B cell (primary cell): ENCODE data around the gene LENEP. TPM values are rescaled to one million over a fixed set of nuclear protein-coding genes. Genes with fewer than 3 reads are reported as not detected.

ENCODE experiments used
- ATAC-seq: fragments of 200-7000 bp; cut with Tn5 transposase; one replicate; pipeline ENCODE4 v1.10.0; 2021; ENCODE audit warnings: low read depth, mild to moderate bottlenecking, moderate number of reproducible peaks, moderate library complexity
- CTCF ChIA-PET: fragments of 350-600 bp; sonication (Branson Sonifier 250); formaldehyde crosslinking; loops from one replicate; lab custom pipeline; 2021; ENCODE audit warnings: antibody characterized with exemption, inconsistent platforms; lab: Charles Lee
- POLR2A ChIA-PET: fragments of 350-600 bp; sonication (Branson Sonifier 250); formaldehyde crosslinking; loops from one replicate; lab custom pipeline; 2021; ENCODE audit warnings: antibody characterized with exemption; lab: Charles Lee
- DNase-seq: peaks from one replicate; pipeline ENCODE4 v3.0.0; 2013
- H2AFZ ChIP-seq: 2 replicates; pipeline ENCODE4 v1.6.1; 2012; ENCODE audit warnings: mild to moderate bottlenecking, low read depth, low read length; ENCODE audit not compliant: insufficient read depth, poor library complexity, severe bottlenecking
- H3K27ac ChIP-seq, 2 donors: 1 replicate in 1 of 2; 2 replicates in 1 of 2; pipeline ENCODE4 v1.5.1; 2012 to 2013; ENCODE audit warnings: low read length in 2 of 2, mild to moderate bottlenecking in 2 of 2, moderate library complexity in 1 of 2
- H3K27me3 ChIP-seq, 4 experiments: fragments of 200-600 bp in 1 of 4; sonication (generic) in 1 of 4; replicated peaks in 1 of 4; 1 replicate in 2 of 4; 2 replicates in 2 of 4; pipeline versions ENCODE4 v1.6.1 to v1.7.0; 2013 to 2016; ENCODE audit warnings: low read length in 3 of 4, mild to moderate bottlenecking in 2 of 4, mixed read lengths in 1 of 4, moderate library complexity in 1 of 4; ENCODE audit not compliant: insufficient read depth in 4 of 4, control insufficient read depth in 3 of 4; ENCODE audit errors: control extremely low read depth in 1 of 4
- H3K36me3 ChIP-seq, 2 experiments: replicated peaks in 1 of 2; 1 replicate in 1 of 2; 2 replicates in 1 of 2; pipeline versions ENCODE4 v1.6.1 to v1.7.1; 2013; ENCODE audit warnings: low read length in 1 of 2; ENCODE audit not compliant: insufficient read depth in 2 of 2, control insufficient read depth in 1 of 2; ENCODE audit errors: control extremely low read depth in 1 of 2, extremely low read depth in 1 of 2
- H3K4me1 ChIP-seq, 2 donors: fragments of 200-600 bp in 1 of 2; sonication (generic) in 1 of 2; 1 replicate in 1 of 2; 2 replicates in 1 of 2; pipeline versions ENCODE4 v1.5.1 to v1.6.1; 2013 to 2017; ENCODE audit warnings: low read length in 2 of 2; ENCODE audit not compliant: control insufficient read depth in 2 of 2, insufficient read depth in 2 of 2
- H3K4me2 ChIP-seq: replicated peaks from 2 replicates; pipeline ENCODE3; 2012; ENCODE audit warnings: mild to moderate bottlenecking, low read depth, low read length; ENCODE audit not compliant: poor library complexity, severe bottlenecking
- H3K4me3 ChIP-seq, 5 experiments: fragments of 200-600 bp in 1 of 5; sonication (generic) in 1 of 5; 1 replicate in 3 of 5; 2 replicates in 2 of 5; pipeline versions ENCODE4 v1.5.1 to v1.7.0; 2011 to 2016; ENCODE audit warnings: low read length in 4 of 5, mild to moderate bottlenecking in 4 of 5, low read depth in 2 of 5, control low read depth in 1 of 5, moderate library complexity in 1 of 5; ENCODE audit not compliant: insufficient read depth in 1 of 5; ENCODE audit errors: control extremely low read depth in 1 of 5, extremely low read depth in 1 of 5
- H3K79me2 ChIP-seq: fragments of 200-600 bp; sonication (generic); one replicate; pipeline ENCODE4 v1.6.0; 2016; ENCODE audit warnings: low read length; ENCODE audit not compliant: control insufficient read depth, insufficient read depth
- H3K9ac ChIP-seq: fragments of 200-600 bp; sonication (generic); 2 replicates; pipeline ENCODE4 v1.6.1; 2017; ENCODE audit warnings: mild to moderate bottlenecking, low read length, moderate library complexity
- H3K9me3 ChIP-seq, 3 donors: one replicate each; pipeline versions ENCODE4 v1.6.1 to v1.7.1; 2013; ENCODE audit warnings: low read length in 2 of 3; ENCODE audit not compliant: control insufficient read depth in 2 of 3, insufficient read depth in 1 of 3; ENCODE audit errors: control extremely low read depth in 1 of 3
- H4K20me1 ChIP-seq: 2 replicates; pipeline ENCODE4 v1.6.0; 2012; ENCODE audit warnings: mild to moderate bottlenecking, low read length; ENCODE audit not compliant: insufficient read depth, control insufficient read depth, poor library complexity, severe bottlenecking
- H3K27ac Mint-ChIP-seq: one replicate; pipeline ENCODE4 v1.8.0; 2021; ENCODE audit warnings: mixed read lengths
- H3K27me3 Mint-ChIP-seq: one replicate; pipeline ENCODE4 v1.8.0; 2021; ENCODE audit warnings: mixed read lengths
- H3K4me1 Mint-ChIP-seq: one replicate; pipeline ENCODE4 v1.8.0; 2021; ENCODE audit warnings: mixed read lengths
- H3K4me3 Mint-ChIP-seq: one replicate; pipeline ENCODE4 v1.8.0; 2021; ENCODE audit warnings: mixed read lengths
- H3K9me3 Mint-ChIP-seq: one replicate; pipeline ENCODE4 v1.8.0; 2022; ENCODE audit warnings: mixed read lengths; ENCODE audit not compliant: insufficient read depth
- EZH2 ChIP-seq: IDR thresholded peaks from 2 replicates; pipeline ENCODE4 v1.6.1; 2012; ENCODE audit warnings: borderline replicate concordance, low read depth, mild to moderate bottlenecking, moderate library complexity, low read length; ENCODE audit not compliant: insufficient read depth, poor library complexity, severe bottlenecking
- WGBS: methylation state at CpG from one replicate; pipeline ENCODE4 v1.1.5; 2013; ENCODE audit warnings: missing lambda C conversion rate; ENCODE audit not compliant: insufficient coverage; 5-methylcytosine and 5-hydroxymethylcytosine counted together
- intact Hi-C: fragments of 100-400 bp; cut with micrococcal nuclease; formaldehyde crosslinking; loops from one replicate; pipeline ENCODE4 v1.10.0; 2022
- polyA plus RNA-seq: library from polyadenylated mRNA; depleted of rRNA; stranded (reverse); fragments of >200 nt; gene quantifications from 2 replicates; pipeline ENCODE4 v1.2.3, GENCODE V29; 2012
- total RNA-seq, 2 donors: library from RNA; stranded (reverse); fragments of 120-200 nt in 1 of 2; gene quantifications; 1 replicate in 1 of 2; 2 replicates in 1 of 2; pipeline versions ENCODE4 v1.2.3 to v1.2.4, GENCODE V29; 2013 to 2022
- TF ChIP-seq, protein P1 (sequence below): fragments of 200-600 bp; IDR thresholded peaks from one replicate; pipeline ENCODE4 v1.8.0; 2022; ENCODE audit warnings: antibody characterized with exemption, mild to moderate bottlenecking

The LENEP gene
- total and polyA plus RNA-seq, 2 donors (not counting 1 experiment from before 2014, with no cell fraction given), result 2.0 TPM; not detected in 1

DNA sequence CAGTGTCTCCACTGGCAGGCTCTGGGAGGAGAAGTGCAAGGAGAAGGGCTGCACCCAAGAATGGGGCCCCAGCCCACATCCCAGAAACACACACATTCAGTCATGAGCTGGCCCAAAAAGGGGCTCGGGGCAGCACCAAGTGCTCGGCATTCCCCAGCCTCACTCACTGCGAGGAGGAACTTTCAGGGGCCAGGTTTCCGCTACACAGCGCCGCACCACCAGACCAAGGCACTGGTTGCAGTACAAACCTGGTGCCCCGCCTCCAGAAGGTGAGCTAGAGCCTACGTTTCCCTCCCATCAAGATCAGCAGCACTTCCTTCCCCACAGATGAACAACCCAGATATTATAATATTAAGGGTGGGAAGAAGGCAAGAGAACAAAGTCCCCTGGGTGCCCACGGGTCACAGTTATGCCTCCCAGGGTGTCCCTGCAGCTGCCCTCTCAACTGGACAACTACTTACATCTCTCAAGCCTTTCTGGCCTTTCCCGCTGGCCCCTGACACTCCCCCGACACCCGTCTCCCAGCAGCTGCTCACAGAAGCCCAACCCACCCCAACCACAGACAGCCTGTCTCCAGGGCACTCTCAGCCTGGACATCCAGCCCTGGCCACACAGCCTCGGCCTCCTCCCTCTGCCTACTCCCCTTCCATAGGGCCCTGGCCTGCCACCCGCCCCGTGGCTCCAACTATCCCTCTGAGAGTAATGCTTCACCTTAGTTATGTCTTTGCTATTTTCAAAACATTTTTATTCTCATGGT lies 41.3 kb upstream of the LENEP start:
- ChIA-PET CTCF (interaction anchor here (0.9 to 6.1 kb wide), 7 partner anchors 9 to 99 kb away, joined by 3 to 34 read pairs (median 6); partner anchors contain the start of genes ADAM15, PMVK and PYGO2), POLR2A (interaction anchor here (0.6 to 2.2 kb wide), 6 partner anchors 10 to 344 kb away, joined by 3 to 9 read pairs (median 4); partner anchors contain the start of genes PMVK and PYGO2)
- Histone ChIP-seq H3K9me3 (no peaks in the 10 kb centered on the region), H4K20me1 (peaks cover 58% of the 10 kb centered on the region), H3K27ac (peak overlapping the region; percentile 99), H3K27me3 (no peaks in the 10 kb centered on the region), H3K4me1 (peaks cover 52 to 63% of the 10 kb centered on the region in 2 donors), H3K79me2 (peaks cover 72% of the 10 kb centered on the region), H3K4me2 (peak overlapping the region; percentile 85), H3K9ac (peak overlapping the region; percentile 42), H3K4me3 (peak overlapping the region in 2 of 5 experiments; percentile 21 to 22), H3K36me3 (peaks cover 2 to 45% of the 10 kb centered on the region in 2 experiments), H2AFZ (no peak overlapping the region)
- peak; percentile 15 for ATAC-seq
- 31% methylated on average over 12 of the region's 15 CpGs for WGBS
- intact Hi-C loops, result no loop called here
- H3K27me3 Mint-ChIP-seq, result no peaks in the 10 kb centered on the region
- peak overlapping the region; percentile 96 for H3K27ac Mint-ChIP-seq
- peaks cover 66% of the 10 kb centered on the region for H3K4me1 Mint-ChIP-seq
- TF ChIP-seq EZH2, result no peak
- TF ChIP-seq, protein P1, sequence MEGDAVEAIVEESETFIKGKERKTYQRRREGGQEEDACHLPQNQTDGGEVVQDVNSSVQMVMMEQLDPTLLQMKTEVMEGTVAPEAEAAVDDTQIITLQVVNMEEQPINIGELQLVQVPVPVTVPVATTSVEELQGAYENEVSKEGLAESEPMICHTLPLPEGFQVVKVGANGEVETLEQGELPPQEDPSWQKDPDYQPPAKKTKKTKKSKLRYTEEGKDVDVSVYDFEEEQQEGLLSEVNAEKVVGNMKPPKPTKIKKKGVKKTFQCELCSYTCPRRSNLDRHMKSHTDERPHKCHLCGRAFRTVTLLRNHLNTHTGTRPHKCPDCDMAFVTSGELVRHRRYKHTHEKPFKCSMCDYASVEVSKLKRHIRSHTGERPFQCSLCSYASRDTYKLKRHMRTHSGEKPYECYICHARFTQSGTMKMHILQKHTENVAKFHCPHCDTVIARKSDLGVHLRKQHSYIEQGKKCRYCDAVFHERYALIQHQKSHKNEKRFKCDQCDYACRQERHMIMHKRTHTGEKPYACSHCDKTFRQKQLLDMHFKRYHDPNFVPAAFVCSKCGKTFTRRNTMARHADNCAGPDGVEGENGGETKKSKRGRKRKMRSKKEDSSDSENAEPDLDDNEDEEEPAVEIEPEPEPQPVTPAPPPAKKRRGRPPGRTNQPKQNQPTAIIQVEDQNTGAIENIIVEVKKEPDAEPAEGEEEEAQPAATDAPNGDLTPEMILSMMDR, result no peak
- H3K9me3 Mint-ChIP-seq, result no peaks in the 10 kb centered on the region
- DNase-seq, result peak; percentile 79
- H3K4me3 Mint-ChIP-seq, result peak overlapping the region; percentile 65

- Mint-ChIP-seq H3K9me3 (no peaks in the 10 kb centered on the region), H3K4me3 (peak overlapping the region; percentile 65), H3K27ac (peak overlapping the region; percentile 96), H3K27me3 (no peaks in the 10 kb centered on the region), H3K4me1 (peaks cover 69% of the 10 kb centered on the region)
- peak overlapping the region; percentile 85 for H3K4me2 ChIP-seq
- no peaks in the 10 kb centered on the region for H3K9me3 ChIP-seq
- H2AFZ ChIP-seq, result no peak overlapping the region
- DNase-seq (no peak), ATAC-seq (no peak)
- no peak overlapping the region for H3K9ac ChIP-seq
- peaks cover 78% of the 10 kb centered on the region for H3K79me2 ChIP-seq
- TF ChIP-seq EZH2, result no peak
- TF ChIP-seq, protein P1, result no peak
- H3K27me3 ChIP-seq, result no peaks in the 10 kb centered on the region
- H3K4me1 ChIP-seq, result peaks cover 52 to 63% of the 10 kb centered on the region in 2 donors
- H3K4me3 ChIP-seq, result peak overlapping the region in 1 of 5 experiments; percentile 21
- intact Hi-C loops, result no loop called here
- peaks cover 2 to 39% of the 10 kb centered on the region in 2 experiments for H3K36me3 ChIP-seq
- POLR2A ChIA-PET, result interaction anchor here (0.6 to 2.2 kb wide), 7 partner anchors 9 to 46 kb away, joined by 3 to 9 read pairs (median 5); partner anchors contain the start of genes PMVK and PYGO2
- 85% methylated on average over 6 of the region's 6 CpGs for WGBS
- CTCF ChIA-PET, result interaction anchor here (0.9 to 6.1 kb wide), 7 partner anchors 8 to 98 kb away, joined by 3 to 34 read pairs (median 6); partner anchors contain the start of genes ADAM15, PMVK and PYGO2
- H3K27ac ChIP-seq, result peak overlapping the region; percentile 99
- peaks cover 61% of the 10 kb centered on the region for H4K20me1 ChIP-seq
These were observed 40.7 kb upstream of the LENEP start for GRCh38 chr1:154952664-154953063.
